Tibial artery (tissue), 4 donors: ENCODE measurements around the gene PPFIA3.

Source experiments
- DNase-seq, 2 donors: peaks; one replicate each; pipeline ENCODE4 v3.0.0-alpha.2; 2019
- H3K27ac ChIP-seq, 2 donors: fragments of 200-600 bp; sonication (generic) in 1 of 2; 1 replicate in 1 of 2; 2 replicates in 1 of 2; pipeline ENCODE4 v1.5.1; 2018 to 2019; ENCODE audit warnings: mild to moderate bottlenecking in 1 of 2
- H3K27me3 ChIP-seq, 2 donors: fragments of 200-600 bp; sonication (generic) in 1 of 2; one replicate each; pipeline versions ENCODE4 v1.5.1 to v1.6.0; 2016 to 2019
- H3K36me3 ChIP-seq, 3 donors: fragments of 200-600 bp; sonication (generic) in 2 of 3; one replicate each; pipeline ENCODE4 v1.5.1; 2016 to 2019; ENCODE audit warnings: mild to moderate bottlenecking in 2 of 3
- H3K4me1 ChIP-seq, 4 donors: fragments of 200-600 bp; sonication (generic) in 2 of 4; 1 replicate in 3 of 4; 2 replicates in 1 of 4; pipeline ENCODE4 v1.5.1; 2016 to 2019
- H3K4me3 ChIP-seq, 2 donors: fragments of 200-600 bp; sonication (generic) in 1 of 2; 1 replicate in 1 of 2; 2 replicates in 1 of 2; pipeline ENCODE4 v1.5.1; 2018 to 2019; ENCODE audit warnings: mild to moderate bottlenecking in 2 of 2
- H3K9me3 ChIP-seq, 3 donors: fragments of 200-600 bp; sonication (generic) in 1 of 3; one replicate each; pipeline ENCODE4 v1.5.1; 2016 to 2019
- CTCF ChIP-seq, 2 experiments: fragments of 200-600 bp in 1 of 2; fragments of 450-650 bp in 1 of 2; IDR thresholded peaks; one replicate each; pipeline ENCODE4 v1.5.1; 2017 to 2019; ENCODE audit warnings: antibody characterized with exemption in 2 of 2, mild to moderate bottlenecking in 1 of 2, moderate library complexity in 1 of 2
- intact Hi-C: fragments of 100-400 bp; cut with DNase I; formaldehyde crosslinking; loops from one replicate; pipeline ENCODE4 v1.15.0; 2023; ENCODE audit warnings: low total_unique reads

The PPFIA3 gene

GRCh38 chr19:49080392-49080791, 39.0 kb upstream of the PPFIA3 start:
- Histone ChIP-seq H3K4me3 (no peak overlapping the region), H3K36me3 (no peaks in the 10 kb centered on the region), H3K9me3 (no peaks in the 10 kb centered on the region), H3K4me1 (peaks cover 0 to 5% (median 2%) of the 10 kb centered on the region in 4 donors), H3K27me3 (no peaks in the 10 kb centered on the region), H3K27ac (no peak overlapping the region)
- intact Hi-C loops = no loop called here
- DNase-seq = no peak
- no peak for TF ChIP-seq CTCF (IDR thresholded peaks at IDR 0.05)

GRCh38 chr19:49081273-49081672, 38.1 kb upstream of the PPFIA3 start:
- no peaks in the 10 kb centered on the region for H3K36me3 ChIP-seq
- intact Hi-C loops = no loop called here

GRCh38 chr19:49084206-49085019, 34.9 kb upstream of the PPFIA3 start:
- H3K4me1 ChIP-seq = peaks cover 5 to 34% (median 25%) of the 10 kb centered on the region in 4 donors
- intact Hi-C loops = no loop called here
- TF ChIP-seq CTCF (IDR thresholded peaks at IDR 0.05) = no peak
- no peak for DNase-seq
- peaks cover 0 to 20% (median 6%) of the 10 kb centered on the region in 3 donors for H3K36me3 ChIP-seq
- no peaks in the 10 kb centered on the region for H3K9me3 ChIP-seq
- peak overlapping the region; percentile 87 to 92 for H3K27ac ChIP-seq
- peak overlapping the region; percentile 89 to 97 for H3K4me3 ChIP-seq
- H3K27me3 ChIP-seq = no peaks in the 10 kb centered on the region

More at GRCh38 chr19:49081273-49081672, 38.1 kb upstream of the PPFIA3 start:
- peaks cover under 1 to 10% (median 5%) of the 10 kb centered on the region in 4 donors for H3K4me1 ChIP-seq
- DNase-seq = no peak
- H3K9me3 ChIP-seq = no peaks in the 10 kb centered on the region
- H3K27ac ChIP-seq = no peak overlapping the region
- TF ChIP-seq CTCF (IDR thresholded peaks at IDR 0.05) = no peak
- H3K27me3 ChIP-seq = no peaks in the 10 kb centered on the region
- no peak overlapping the region for H3K4me3 ChIP-seq

GRCh38 chr19:49085020-49085867, 34.1 kb upstream of the PPFIA3 start, which contains the start of gene SNRNP70:
TSS of gene SNRNP70 (plus strand) at chr19:49085451. CDS start at chr19:49086415, 964 bp downstream.
- intact Hi-C loops = no loop called here
- peak in 1 of 2 experiments; percentile 34 for TF ChIP-seq CTCF (IDR thresholded peaks at IDR 0.05)
- DNase-seq = peak; percentile 99 to 100
- H3K9me3 ChIP-seq = no peaks in the 10 kb centered on the region
- H3K27ac ChIP-seq = peak within 1 kb of the TSS; percentile 87 to 92
- H3K36me3 ChIP-seq = peaks cover 7 to 27% (median 11%) of the 10 kb centered on the region in 3 donors
- H3K4me1 ChIP-seq = peaks cover 5 to 34% (median 25%) of the 10 kb centered on the region in 4 donors
- peak within 1 kb of the TSS; percentile 89 to 97 for H3K4me3 ChIP-seq
- H3K27me3 ChIP-seq = no peaks in the 10 kb centered on the region

GRCh38 chr19:49085868-49086232, 33.5 kb upstream of the PPFIA3 start:
- Histone ChIP-seq H3K4me1 (peaks cover 5 to 34% (median 25%) of the 10 kb centered on the region in 4 donors), H3K27ac (peak overlapping the region; percentile 87 to 92), H3K36me3 (peaks cover 14 to 33% (median 17%) of the 10 kb centered on the region in 3 donors), H3K27me3 (no peaks in the 10 kb centered on the region), H3K4me3 (peak overlapping the region; percentile 89 to 97), H3K9me3 (no peaks in the 10 kb centered on the region)
- intact Hi-C loops = no loop called here
- no peak for TF ChIP-seq CTCF (IDR thresholded peaks at IDR 0.05)
- DNase-seq = no peak
